WTC11 (cell line): ENCODE data around the gene RANBP3L. TPM values are rescaled to one million over a fixed set of nuclear protein-coding genes. Genes with fewer than 3 reads are reported as not detected.

ENCODE experiments used
- ATAC-seq: fragments of 200-7000 bp; cut with Tn5 transposase; 2 replicates; pipeline ENCODE4 v1.10.0; 2021; ENCODE audit warnings: mild to moderate bottlenecking, moderate library complexity
- CTCF ChIA-PET: fragments of 300-600 bp; sonication (Branson Sonifier 250); formaldehyde crosslinking; loops from one replicate; lab custom pipeline; 2021; ENCODE audit warnings: antibody characterized with exemption; lab: Charles Lee
- POLR2A ChIA-PET: fragments of 350-600 bp; sonication (Branson Sonifier 250); formaldehyde crosslinking; loops from one replicate; lab custom pipeline; 2021; ENCODE audit warnings: antibody characterized with exemption; lab: Charles Lee
- DNase-seq: peaks from one replicate; pipeline ENCODE4 v3.0.0; 2021; ENCODE audit warnings: low spot score
- H3K27ac Mint-ChIP-seq: 2 replicates; pipeline ENCODE4 v1.8.0; 2021; ENCODE audit warnings: mixed read lengths
- H3K27me3 Mint-ChIP-seq: 2 replicates; pipeline ENCODE4 v1.8.0; 2021; ENCODE audit warnings: low read depth, mild to moderate bottlenecking, moderate library complexity, mixed read lengths
- H3K36me3 Mint-ChIP-seq: 2 replicates; pipeline ENCODE4 v1.8.0; 2021; ENCODE audit warnings: mixed read lengths
- H3K4me1 Mint-ChIP-seq: 2 replicates; pipeline ENCODE4 v1.8.0; 2022; ENCODE audit warnings: mixed read lengths
- H3K4me3 Mint-ChIP-seq: 2 replicates; pipeline ENCODE4 v1.8.0; 2021; ENCODE audit warnings: mild to moderate bottlenecking, moderate library complexity, mixed read lengths
- H3K9me3 Mint-ChIP-seq: 2 replicates; pipeline ENCODE4 v1.8.0; 2021; ENCODE audit warnings: mixed read lengths
- FOXJ3 ChIP-seq: sonication (generic); formaldehyde crosslinking; IDR thresholded peaks from 2 replicates; pipeline ENCODE4 v1.9.0; 2021; ENCODE audit warnings: missing genetic modification reagents, mild to moderate bottlenecking, borderline replicate concordance
- FOXK1 ChIP-seq: sonication (generic); formaldehyde crosslinking; IDR thresholded peaks from 2 replicates; pipeline ENCODE4 v1.8.0; 2022; ENCODE audit warnings: mild to moderate bottlenecking, moderate library complexity, missing genetic modification reagents
- HMGA2 ChIP-seq: fragments of 250-450 bp; sonication (Bioruptor Pico); IDR thresholded peaks from 2 replicates; pipeline ENCODE4 v1.4.0; 2021; ENCODE audit warnings: mild to moderate bottlenecking, moderate library complexity
- MYBL2 ChIP-seq: sonication (generic); formaldehyde crosslinking; IDR thresholded peaks from 2 replicates; pipeline ENCODE4 v1.8.1; 2023; ENCODE audit warnings: mild to moderate bottlenecking, moderate library complexity, missing genetic modification reagents
- OVOL2 ChIP-seq: fragments of 250-450 bp; sonication (Bioruptor Pico); IDR thresholded peaks from 2 replicates; pipeline ENCODE4 v1.9.0; 2021; ENCODE audit warnings: mild to moderate bottlenecking, borderline replicate concordance
- TEAD4 ChIP-seq: sonication (generic); formaldehyde crosslinking; IDR thresholded peaks from 2 replicates; pipeline ENCODE4 v1.8.0; 2022; ENCODE audit warnings: mild to moderate bottlenecking, missing genetic modification reagents
- ZNF138 ChIP-seq: sonication (generic); formaldehyde crosslinking; conservative IDR thresholded peaks from 2 replicates; pipeline ENCODE4 v1.8.1; 2022; ENCODE audit warnings: mild to moderate bottlenecking, moderate library complexity, missing genetic modification reagents
- ZNF263 ChIP-seq: sonication (generic); formaldehyde crosslinking; IDR thresholded peaks from 2 replicates; pipeline ENCODE4 v1.8.1; 2022; ENCODE audit warnings: low read depth, mild to moderate bottlenecking, moderate library complexity, missing genetic modification reagents
- ZNF671 ChIP-seq: fragments of 250-450 bp; sonication (Bioruptor Pico); IDR thresholded peaks from 2 replicates; pipeline ENCODE4 v1.8.0; 2021; ENCODE audit warnings: mild to moderate bottlenecking
- total RNA-seq: library from RNA; stranded (reverse); gene quantifications from 3 replicates; pipeline ENCODE4 v1.2.3, GENCODE V29; 2021
- TF ChIP-seq, protein P1 (sequence below): sonication (generic); formaldehyde crosslinking; IDR thresholded peaks from 2 replicates; pipeline ENCODE4 v1.8.1; 2023; ENCODE audit warnings: mild to moderate bottlenecking, missing genetic modification reagents, borderline replicate concordance
- TF ChIP-seq, protein P2 (sequence below): sonication (generic); formaldehyde crosslinking; IDR thresholded peaks from 2 replicates; pipeline ENCODE4 v1.8.0; 2023; ENCODE audit warnings: missing genetic modification reagents
- TF ChIP-seq, protein P3 (sequence below): sonication (generic); formaldehyde crosslinking; IDR thresholded peaks from 2 replicates; pipeline ENCODE4 v1.8.1; 2022; ENCODE audit warnings: low read depth, mild to moderate bottlenecking, moderate library complexity, missing genetic modification reagents, borderline replicate concordance
- TF ChIP-seq, protein P4 (sequence below): sonication (generic); formaldehyde crosslinking; IDR thresholded peaks from 2 replicates; pipeline ENCODE4 v1.8.1; 2022; ENCODE audit warnings: low read depth, missing genetic modification reagents, borderline replicate concordance
- TF ChIP-seq, protein P5 (sequence below): sonication (generic); formaldehyde crosslinking; IDR thresholded peaks from 2 replicates; pipeline ENCODE4 v1.8.1; 2022; ENCODE audit warnings: missing genetic modification reagents, borderline replicate concordance
- TF ChIP-seq, protein P6 (sequence below): sonication (generic); formaldehyde crosslinking; IDR thresholded peaks from 2 replicates; pipeline ENCODE4 v1.8.1; 2022; ENCODE audit warnings: mild to moderate bottlenecking, moderate library complexity, missing genetic modification reagents
- TF ChIP-seq, protein P7 (sequence below): sonication (generic); formaldehyde crosslinking; IDR thresholded peaks from 2 replicates; pipeline ENCODE4 v1.8.1; 2023; ENCODE audit warnings: mild to moderate bottlenecking, missing genetic modification reagents, moderate library complexity

The RANBP3L gene
- total RNA-seq, 1 experiment from 2014 or later, result not detected

DNA sequence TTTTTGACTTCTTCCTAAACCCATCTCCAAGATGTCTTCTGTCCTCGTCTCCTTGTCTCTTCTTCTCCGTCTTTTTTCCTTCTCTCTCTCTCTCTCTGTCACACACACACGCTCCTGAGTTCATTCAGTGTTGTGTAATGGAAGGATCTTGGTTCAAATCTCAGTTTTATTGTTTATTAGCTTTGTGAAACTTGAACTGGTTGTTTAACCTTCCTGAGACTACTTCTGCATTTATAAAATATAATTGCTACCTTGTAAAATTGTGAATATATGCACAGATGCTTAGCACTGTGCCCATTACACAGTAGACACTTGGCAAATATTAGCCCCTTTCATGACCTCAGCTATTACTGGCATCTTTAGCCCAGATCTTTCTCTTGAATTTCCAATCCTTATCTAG is 57.6 kb downstream of the RANBP3L start (continued):
- TF ChIP-seq, protein P1, sequence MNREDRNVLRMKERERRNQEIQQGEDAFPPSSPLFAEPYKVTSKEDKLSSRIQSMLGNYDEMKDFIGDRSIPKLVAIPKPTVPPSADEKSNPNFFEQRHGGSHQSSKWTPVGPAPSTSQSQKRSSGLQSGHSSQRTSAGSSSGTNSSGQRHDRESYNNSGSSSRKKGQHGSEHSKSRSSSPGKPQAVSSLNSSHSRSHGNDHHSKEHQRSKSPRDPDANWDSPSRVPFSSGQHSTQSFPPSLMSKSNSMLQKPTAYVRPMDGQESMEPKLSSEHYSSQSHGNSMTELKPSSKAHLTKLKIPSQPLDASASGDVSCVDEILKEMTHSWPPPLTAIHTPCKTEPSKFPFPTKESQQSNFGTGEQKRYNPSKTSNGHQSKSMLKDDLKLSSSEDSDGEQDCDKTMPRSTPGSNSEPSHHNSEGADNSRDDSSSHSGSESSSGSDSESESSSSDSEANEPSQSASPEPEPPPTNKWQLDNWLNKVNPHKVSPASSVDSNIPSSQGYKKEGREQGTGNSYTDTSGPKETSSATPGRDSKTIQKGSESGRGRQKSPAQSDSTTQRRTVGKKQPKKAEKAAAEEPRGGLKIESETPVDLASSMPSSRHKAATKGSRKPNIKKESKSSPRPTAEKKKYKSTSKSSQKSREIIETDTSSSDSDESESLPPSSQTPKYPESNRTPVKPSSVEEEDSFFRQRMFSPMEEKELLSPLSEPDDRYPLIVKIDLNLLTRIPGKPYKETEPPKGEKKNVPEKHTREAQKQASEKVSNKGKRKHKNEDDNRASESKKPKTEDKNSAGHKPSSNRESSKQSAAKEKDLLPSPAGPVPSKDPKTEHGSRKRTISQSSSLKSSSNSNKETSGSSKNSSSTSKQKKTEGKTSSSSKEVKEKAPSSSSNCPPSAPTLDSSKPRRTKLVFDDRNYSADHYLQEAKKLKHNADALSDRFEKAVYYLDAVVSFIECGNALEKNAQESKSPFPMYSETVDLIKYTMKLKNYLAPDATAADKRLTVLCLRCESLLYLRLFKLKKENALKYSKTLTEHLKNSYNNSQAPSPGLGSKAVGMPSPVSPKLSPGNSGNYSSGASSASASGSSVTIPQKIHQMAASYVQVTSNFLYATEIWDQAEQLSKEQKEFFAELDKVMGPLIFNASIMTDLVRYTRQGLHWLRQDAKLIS, result no peak
- TF ChIP-seq ZNF671 (CRISPR knock-in tag) (no peak), MYBL2 (no peak), ZNF263 (CRISPR knock-in tag) (no peak), OVOL2 (CRISPR knock-in tag) (no peak)
- TF ChIP-seq, protein P2, sequence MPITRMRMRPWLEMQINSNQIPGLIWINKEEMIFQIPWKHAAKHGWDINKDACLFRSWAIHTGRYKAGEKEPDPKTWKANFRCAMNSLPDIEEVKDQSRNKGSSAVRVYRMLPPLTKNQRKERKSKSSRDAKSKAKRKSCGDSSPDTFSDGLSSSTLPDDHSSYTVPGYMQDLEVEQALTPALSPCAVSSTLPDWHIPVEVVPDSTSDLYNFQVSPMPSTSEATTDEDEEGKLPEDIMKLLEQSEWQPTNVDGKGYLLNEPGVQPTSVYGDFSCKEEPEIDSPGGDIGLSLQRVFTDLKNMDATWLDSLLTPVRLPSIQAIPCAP, result no peak
- TF ChIP-seq, protein P3, sequence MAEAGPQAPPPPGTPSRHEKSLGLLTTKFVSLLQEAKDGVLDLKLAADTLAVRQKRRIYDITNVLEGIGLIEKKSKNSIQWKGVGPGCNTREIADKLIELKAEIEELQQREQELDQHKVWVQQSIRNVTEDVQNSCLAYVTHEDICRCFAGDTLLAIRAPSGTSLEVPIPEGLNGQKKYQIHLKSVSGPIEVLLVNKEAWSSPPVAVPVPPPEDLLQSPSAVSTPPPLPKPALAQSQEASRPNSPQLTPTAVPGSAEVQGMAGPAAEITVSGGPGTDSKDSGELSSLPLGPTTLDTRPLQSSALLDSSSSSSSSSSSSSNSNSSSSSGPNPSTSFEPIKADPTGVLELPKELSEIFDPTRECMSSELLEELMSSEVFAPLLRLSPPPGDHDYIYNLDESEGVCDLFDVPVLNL (CRISPR knock-in tag), result no peak

DNA sequence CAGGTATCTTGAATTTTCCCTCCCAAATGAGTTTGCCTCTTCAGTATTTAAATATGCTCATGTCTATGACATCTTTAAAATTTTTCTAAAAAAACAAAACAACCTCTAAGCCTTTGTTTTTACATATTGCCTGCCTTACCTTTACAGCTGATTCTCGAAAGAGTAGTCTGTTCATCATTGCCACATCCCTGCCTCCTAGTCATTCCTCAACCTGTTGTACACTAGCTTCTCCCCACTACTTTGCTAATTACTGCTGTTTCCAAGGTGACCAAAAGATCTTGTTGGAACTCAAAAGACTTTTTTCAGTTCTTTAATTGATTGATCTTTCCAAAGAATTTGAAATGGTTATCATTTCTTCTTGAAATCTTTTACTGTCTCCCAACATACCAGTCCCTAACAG is 58.0 kb downstream of the RANBP3L start:
- Mint-ChIP-seq H3K4me3 (no peak overlapping the region), H3K9me3 (no peaks in the 10 kb centered on the region), H3K27ac (no peak overlapping the region), H3K4me1 (peaks cover 25% of the 10 kb centered on the region), H3K27me3 (peaks cover 30% of the 10 kb centered on the region), H3K36me3 (no peaks in the 10 kb centered on the region)
- DNase-seq (no peak), ATAC-seq (no peak)
- ChIA-PET POLR2A (no interaction called here), CTCF (no interaction called here)
- TF ChIP-seq, protein P4, sequence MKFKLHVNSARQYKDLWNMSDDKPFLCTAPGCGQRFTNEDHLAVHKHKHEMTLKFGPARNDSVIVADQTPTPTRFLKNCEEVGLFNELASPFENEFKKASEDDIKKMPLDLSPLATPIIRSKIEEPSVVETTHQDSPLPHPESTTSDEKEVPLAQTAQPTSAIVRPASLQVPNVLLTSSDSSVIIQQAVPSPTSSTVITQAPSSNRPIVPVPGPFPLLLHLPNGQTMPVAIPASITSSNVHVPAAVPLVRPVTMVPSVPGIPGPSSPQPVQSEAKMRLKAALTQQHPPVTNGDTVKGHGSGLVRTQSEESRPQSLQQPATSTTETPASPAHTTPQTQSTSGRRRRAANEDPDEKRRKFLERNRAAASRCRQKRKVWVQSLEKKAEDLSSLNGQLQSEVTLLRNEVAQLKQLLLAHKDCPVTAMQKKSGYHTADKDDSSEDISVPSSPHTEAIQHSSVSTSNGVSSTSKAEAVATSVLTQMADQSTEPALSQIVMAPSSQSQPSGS (CRISPR knock-in tag), result no peak
- TF ChIP-seq, protein P5, sequence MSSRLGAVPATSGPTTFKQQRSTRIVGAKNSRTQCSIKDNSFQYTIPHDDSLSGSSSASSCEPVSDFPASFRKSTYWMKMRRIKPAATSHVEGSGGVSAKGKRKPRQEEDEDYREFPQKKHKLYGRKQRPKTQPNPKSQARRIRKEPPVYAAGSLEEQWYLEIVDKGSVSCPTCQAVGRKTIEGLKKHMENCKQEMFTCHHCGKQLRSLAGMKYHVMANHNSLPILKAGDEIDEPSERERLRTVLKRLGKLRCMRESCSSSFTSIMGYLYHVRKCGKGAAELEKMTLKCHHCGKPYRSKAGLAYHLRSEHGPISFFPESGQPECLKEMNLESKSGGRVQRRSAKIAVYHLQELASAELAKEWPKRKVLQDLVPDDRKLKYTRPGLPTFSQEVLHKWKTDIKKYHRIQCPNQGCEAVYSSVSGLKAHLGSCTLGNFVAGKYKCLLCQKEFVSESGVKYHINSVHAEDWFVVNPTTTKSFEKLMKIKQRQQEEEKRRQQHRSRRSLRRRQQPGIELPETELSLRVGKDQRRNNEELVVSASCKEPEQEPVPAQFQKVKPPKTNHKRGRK, result no peak
- no peak for TF ChIP-seq TEAD4 (CRISPR knock-in tag)
- TF ChIP-seq, protein P6, sequence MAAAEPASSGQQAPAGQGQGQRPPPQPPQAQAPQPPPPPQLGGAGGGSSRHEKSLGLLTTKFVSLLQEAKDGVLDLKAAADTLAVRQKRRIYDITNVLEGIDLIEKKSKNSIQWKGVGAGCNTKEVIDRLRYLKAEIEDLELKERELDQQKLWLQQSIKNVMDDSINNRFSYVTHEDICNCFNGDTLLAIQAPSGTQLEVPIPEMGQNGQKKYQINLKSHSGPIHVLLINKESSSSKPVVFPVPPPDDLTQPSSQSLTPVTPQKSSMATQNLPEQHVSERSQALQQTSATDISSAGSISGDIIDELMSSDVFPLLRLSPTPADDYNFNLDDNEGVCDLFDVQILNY, result no peak
- TF ChIP-seq, protein P7, sequence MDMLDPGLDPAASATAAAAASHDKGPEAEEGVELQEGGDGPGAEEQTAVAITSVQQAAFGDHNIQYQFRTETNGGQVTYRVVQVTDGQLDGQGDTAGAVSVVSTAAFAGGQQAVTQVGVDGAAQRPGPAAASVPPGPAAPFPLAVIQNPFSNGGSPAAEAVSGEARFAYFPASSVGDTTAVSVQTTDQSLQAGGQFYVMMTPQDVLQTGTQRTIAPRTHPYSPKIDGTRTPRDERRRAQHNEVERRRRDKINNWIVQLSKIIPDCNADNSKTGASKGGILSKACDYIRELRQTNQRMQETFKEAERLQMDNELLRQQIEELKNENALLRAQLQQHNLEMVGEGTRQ (CRISPR knock-in tag), result no peak
- TF ChIP-seq FOXJ3, result no peak
- TF ChIP-seq HMGA2 (CRISPR knock-in tag), result no peak
- no peak for TF ChIP-seq ZNF138
- no peak for TF ChIP-seq FOXK1 (CRISPR knock-in tag)
